NCI-H146 treated with DMSO at 0.1 percent for 48 hours (cell line): Measurements from ENCODE around the gene TCEAL1.
"Not testable (repeated sequence)": the region's sequence is repeated elsewhere in the genome, so short reads cannot be mapped to it uniquely, and the experiment has no call there.

ENCODE experiments used
- DNase-seq: peaks from one replicate; lab custom pipeline; 2025; ENCODE audit not compliant: unreplicated experiment; lab: John Stamatoyannopoulos, UW

The TCEAL1 gene

GRCh38 chrX:103628386-103629317 is at the start of gene TCEAL1:
TCEAL1 (plus strand) TSS chrX:103628975; CDS start chrX:103629917, 942 bp downstream.
- DNase-seq = peak; percentile 14

DNA sequence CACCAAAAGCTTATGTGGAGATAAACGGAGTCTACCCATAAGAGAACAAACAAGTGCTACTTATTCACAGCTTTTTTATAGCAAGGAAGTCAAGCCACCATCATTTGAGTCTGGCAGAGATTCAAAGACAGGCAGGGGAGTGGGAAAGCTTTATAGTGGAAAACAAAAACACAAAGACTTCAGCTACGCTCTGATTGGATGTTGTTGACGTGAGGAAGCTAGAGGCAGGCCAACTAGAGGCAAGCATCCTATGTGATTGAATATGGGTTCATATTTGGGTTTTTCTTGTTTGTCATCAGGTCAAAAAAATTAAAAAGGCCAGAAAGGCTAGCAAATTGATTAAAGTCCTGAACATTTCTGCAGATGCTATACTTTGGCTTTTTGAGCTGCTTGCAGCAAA is 44.2 kb upstream of the TCEAL1 start:
- peak; percentile 25 for DNase-seq

GRCh38 chrX:103585411-103586313 is 43.1 kb upstream of the TCEAL1 start, which contains the start of gene TCEAL4:
TCEAL4 (plus strand) TSS chrX:103585515; CDS start chrX:103586676, 1,161 bp downstream.
- peak; percentile 40 for DNase-seq

- no peak for DNase-seq
These were observed 42.5 kb upstream of the TCEAL1 start for GRCh38 chrX:103586314-103586646.

- no peak for DNase-seq
These were observed 42.1 kb upstream of the TCEAL1 start for GRCh38 chrX:103586659-103587058.

- DNase-seq = not testable (repeated sequence)
These were observed 36.5 kb upstream of the TCEAL1 start for GRCh38 chrX:103592295-103592694.

GRCh38 chrX:103595202-103595601 is 33.6 kb upstream of the TCEAL1 start:
- DNase-seq = not testable (repeated sequence)

DNA sequence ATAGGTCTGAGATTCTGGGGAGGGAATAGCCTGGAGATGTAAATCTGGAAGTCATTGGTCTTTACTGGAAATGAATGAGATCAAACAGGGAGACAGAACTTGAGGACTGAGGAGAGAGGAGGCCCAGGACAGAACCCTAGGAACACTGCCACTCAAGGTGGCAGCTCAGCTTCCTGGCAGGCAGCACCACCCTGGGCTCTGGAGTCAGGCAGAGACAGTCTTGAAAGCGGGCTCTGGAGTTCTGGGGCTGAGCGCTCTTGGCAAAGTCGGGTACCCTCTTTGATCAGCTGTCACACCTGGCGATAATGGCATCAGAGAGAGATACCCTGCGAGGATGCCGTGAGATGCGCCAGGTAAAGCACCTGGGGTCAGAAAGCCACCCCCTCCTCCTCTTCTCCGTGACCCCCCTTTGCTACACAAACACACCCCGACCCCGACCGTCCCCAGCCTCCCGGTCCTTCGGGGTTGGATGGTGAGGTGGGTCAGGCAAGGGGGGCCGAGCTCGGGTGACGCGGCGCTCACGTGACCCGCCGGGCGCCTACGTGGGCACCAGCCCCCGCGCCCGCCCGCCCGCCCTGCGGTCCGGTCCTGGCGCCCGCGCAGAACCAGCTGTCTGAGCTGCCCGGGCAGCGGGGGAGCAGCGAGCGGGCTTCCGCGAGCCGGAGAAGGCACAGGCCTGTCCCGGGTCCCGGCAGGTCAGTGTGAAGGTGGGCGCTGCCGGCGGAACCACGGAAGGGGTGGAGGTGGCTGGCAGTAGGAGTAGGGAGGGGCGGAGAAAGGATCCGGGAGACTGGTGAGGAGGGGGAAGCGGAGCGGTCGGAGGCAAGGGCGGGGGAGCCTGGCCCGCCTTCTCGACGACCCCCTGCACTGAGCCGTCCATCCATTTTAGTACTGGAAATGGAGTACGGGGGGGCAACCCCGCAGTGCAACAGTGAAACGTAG is 21.1 kb upstream of the TCEAL1 start, which contains the start of gene TCEAL3:
TSS of gene TCEAL3 (plus strand) at position 600 of the 942 bp plus-strand sequence. CDS start 1,102 bp downstream, outside the sequence.
- peak; percentile 42 for DNase-seq

DNA sequence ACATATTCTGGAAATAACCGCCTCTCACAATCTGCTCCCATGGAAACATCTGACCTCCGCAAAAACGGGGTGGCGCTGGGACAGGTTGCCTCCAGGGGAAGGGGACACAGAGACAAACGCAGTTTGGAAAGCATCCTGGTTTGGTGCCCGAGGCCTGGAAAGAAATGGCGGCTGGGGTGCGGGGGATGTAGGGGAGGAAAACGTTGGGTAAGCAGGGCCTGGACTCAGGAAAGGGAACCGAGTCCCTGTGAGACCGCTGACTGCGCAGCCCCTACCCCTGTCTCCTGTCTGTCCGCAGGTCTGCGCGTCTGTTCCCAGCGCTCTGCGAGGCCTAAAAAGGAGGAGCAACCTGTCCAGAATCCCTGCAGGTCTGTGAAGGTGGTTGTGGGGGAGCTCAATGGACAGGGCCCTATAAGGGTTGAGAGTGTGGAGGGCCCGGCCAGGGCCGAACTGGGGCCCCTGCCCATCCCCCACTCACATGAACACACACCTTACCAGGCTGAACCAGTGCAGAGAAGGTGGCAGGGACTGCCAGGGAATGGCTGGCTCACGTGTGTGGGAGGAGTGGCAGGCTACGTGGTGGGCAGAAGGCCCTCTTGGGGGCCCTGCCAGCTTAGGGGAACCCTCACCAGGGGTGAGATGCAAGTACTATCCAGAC is 20.3 kb upstream of the TCEAL1 start:
- no peak for DNase-seq

- DNase-seq = no peak
These were observed 18.5 kb upstream of the TCEAL1 start for GRCh38 chrX:103610282-103610681.

DNA sequence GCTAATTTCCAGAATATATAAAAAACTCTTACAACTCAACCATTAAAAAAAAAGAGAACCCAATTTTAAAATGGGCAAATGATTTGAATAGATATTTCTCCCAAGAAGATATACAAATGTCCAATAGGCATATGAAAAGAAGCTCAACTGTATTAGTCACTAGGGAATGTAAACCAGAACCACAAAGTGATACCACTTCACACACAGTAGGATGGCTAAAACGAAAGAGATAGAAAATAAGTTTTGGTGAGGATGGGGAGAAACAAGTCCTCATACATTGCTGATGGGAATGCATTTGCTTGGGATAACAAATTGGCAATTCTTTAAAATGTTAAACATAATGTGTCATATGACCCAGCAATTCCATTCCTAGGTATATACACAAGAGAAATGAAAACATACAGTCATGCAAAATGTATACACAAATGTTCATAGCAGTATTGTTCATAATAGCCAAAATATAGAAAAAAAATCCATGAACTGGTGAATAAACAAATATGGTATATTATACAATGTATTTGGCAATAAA is 15.3 kb upstream of the TCEAL1 start:
- DNase-seq = no peak

GRCh38 chrX:103614999-103615398 is 13.8 kb upstream of the TCEAL1 start:
- DNase-seq = no peak

DNA sequence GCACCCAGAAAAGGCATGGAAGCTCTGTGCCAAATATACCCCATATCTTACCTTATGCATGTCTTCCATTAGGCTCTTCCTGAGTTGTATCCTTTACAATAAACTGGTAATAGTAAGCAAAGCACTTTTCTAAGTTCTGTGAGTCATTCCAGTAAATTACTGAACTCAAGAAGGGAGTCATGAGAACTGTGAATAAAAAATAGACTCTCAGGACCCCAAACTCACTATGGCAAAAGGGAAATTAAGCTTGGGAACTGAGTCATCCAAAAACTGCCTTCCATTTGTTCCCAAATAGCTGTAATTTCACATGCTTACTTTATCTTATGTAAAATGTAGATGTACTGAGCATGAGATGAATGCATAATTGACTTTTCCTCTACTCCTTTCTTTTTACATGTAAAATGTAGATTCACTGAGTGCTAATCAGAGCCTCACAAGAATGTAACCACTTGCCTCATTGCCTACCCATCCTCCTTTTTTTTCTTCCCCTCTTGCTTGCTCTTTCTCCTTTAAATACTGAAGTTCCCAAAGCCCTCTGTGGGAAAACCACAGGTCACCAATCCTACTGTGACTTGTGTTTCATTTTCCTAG is 12.9 kb upstream of the TCEAL1 start:
- no peak for DNase-seq

- no peak for DNase-seq
These were observed 12.0 kb upstream of the TCEAL1 start for GRCh38 chrX:103616676-103617186.

DNA sequence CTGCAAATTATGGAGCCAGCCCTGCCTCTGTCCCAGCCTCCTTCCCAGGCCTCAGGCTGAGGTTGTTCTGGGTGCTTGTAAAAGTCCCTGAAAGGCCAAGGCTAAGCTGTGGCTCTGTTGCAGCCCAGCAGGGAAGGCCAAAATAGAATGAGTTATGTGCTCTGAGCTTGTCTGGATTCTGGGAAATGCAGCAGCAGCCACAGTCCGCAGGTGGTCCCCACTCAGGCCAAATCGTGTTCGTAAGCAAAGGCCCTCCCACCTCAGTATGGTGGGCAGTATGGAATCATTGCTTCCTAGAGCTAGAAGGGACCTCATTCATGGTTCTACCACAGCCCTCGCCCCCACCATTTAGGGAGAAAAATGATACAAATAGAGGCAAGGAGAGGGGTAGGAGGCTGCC is 4.7 kb upstream of the TCEAL1 start:
- DNase-seq = no peak

DNA sequence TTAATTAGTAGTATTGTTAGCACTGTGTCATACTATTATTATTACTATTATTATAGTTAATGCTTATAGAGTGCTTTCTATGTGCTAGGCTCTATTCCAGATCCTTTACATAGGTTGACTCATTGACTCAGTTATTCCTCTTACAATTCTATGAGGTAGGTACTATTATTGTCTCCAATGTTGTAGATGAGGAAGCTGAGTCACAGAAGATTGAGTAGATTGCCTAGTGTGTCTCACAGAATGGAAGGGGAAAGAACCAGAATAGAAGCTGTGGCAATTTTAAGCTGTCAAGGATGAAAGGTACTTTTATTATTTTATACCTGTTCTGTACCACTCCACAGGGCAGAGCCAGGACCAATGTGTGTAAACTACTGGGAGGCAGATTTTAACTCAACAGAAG is 1.9 kb upstream of the TCEAL1 start:
- DNase-seq = no peak

GRCh38 chrX:103629318-103630170 is 769 bp downstream of the TCEAL1 start:
- DNase-seq = peak; percentile 45

DNA sequence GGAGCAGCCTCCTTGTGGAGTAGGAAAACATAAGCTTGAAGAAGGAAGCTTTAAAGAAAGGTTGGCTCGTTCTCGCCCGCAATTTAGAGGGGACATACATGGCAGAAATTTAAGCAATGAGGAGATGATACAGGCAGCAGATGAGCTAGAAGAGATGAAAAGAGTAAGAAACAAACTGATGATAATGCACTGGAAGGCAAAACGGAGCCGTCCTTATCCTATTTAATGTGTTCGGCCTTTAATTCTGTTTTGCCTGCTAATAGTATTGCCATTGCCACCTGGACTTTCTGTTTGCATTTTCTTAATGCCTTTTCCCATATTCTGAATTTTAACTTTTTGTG is 1.4 kb downstream of the TCEAL1 start:
- no peak for DNase-seq
